ENCODE measurements around the gene OTOA.
"Not testable (repeated sequence)": the region's sequence is repeated elsewhere in the genome, so short reads cannot be mapped to it uniquely, and the experiment has no call there.

OTOA gene

GRCh38 chr16:21663889-21664647 lies at the start of gene OTOA:
Gene OTOA, plus strand, starts transcription at chr16:21663968. Its CDS starts 14,547 bp downstream, at chr16:21678515.
- no peak for DNase-seq

DNA sequence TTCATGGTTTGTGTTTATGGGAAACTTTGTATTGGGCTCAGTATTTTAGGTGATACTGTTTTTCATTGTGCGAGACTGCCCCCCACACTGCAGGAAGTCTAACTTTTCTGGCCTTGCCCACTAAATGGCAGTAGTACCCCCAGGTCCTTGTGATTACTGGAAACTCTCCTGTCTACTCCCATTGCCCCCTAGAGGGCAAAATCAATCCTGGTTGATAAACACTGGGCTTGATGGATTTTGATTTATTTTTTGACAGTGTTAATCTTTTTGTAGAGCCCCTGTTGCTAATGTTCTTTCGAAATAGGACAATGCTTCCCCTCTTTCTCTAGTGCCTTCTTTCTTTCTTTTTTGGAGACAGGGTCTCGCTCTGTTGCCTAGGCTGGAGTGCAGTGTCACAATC lies 48.9 kb upstream of the OTOA start:
- DNase-seq, result no peak

DNA sequence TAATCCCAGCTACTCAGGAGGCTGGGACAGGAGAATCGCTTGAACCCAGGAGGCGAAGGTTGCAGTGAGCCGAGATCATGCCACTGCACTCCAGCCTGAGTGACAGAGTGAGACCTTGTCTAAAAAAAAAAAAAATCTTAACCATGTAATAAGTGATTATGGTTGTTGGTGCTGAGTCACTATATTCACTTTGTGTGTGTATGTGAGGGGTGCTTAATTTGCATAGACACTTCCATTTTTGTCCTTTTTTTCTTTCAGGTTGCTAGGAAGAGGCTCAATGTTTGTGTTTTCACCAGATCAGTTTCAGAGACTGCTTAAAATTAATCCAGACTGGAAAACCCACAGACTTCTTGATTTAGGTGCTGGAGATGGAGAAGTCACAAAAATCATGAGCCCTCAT lies 46.2 kb upstream of the OTOA start:
- no peak for DNase-seq

DNA sequence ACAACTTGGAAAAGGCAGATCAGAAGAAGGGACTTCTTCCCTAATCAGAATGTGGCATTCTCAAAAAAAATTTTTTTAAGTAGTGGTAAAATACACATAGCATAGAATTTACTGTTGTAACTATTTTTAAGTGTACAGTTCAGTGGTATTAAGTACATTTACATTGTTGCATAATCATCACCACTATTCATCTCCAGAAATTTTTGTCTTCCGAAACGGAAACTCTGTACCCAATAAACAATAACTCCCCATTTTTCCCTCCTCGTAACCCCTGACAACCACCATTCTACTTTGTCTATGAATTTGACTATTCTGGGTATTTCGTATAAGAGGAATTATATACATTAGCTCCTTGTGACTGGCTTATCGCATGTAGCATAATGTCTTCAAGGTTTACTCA lies 45.5 kb upstream of the OTOA start:
- no peak for DNase-seq

GRCh38 chr16:21619765-21620425 lies 43.9 kb upstream of the OTOA start:
- no peak for DNase-seq

DNA sequence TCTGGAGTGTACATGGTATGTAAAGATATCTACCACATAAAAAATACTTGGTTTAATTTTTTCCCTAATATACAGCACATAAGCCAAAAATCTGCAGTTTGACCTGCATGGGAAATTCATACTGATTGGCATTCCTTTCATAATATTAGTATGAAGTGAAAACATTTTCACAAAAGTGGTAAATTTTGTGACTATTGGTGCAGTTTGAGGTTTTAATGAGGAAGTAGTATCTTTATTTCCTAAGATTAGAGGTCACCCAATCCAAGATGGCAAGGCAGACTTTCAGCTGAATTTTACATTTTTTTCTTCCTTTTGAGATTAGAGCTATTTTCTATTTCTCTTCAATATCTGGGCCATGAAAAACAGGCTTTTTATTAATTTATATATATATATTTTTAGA lies 43.2 kb upstream of the OTOA start:
- DNase-seq, result no peak

- no peak for DNase-seq
These were observed 41.2 kb upstream of the OTOA start for GRCh38 chr16:21622545-21622944.

- no peak for DNase-seq
These were observed 38.7 kb upstream of the OTOA start for GRCh38 chr16:21625026-21625425.

DNA sequence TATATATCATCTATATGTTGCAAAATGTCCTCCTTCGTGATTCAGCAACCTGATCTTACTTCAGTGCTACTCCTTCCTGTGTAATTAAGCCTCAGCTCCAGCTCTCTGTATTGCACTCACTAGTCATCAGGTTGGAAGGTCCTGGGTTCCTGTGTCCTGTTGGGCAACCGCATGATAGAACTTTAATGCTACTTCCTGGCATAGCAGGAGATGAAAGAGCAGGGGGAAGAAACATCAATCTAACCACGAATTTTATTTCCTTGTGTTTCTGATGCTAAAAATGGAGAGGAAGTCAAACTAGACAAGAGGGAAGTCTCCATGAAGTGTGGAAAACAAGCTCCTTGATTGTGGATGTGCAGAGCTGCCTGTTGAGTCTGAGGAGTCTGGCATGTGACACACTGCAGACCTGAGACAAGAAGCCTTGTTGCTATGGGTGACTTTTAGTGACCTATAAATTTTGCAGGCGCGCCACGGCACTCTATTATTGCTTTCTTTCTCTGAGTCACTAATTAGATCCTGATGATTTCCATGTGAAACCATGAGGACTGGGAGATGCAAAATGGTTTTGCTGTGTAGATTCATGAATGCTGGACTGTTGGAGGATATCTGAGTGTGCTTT lies 37.0 kb upstream of the OTOA start:
- no peak for DNase-seq

- no peak for DNase-seq
These were observed 35.5 kb upstream of the OTOA start for GRCh38 chr16:21628121-21628726.

- no peak for DNase-seq
These were observed 35.0 kb upstream of the OTOA start for GRCh38 chr16:21628772-21629171.

DNA sequence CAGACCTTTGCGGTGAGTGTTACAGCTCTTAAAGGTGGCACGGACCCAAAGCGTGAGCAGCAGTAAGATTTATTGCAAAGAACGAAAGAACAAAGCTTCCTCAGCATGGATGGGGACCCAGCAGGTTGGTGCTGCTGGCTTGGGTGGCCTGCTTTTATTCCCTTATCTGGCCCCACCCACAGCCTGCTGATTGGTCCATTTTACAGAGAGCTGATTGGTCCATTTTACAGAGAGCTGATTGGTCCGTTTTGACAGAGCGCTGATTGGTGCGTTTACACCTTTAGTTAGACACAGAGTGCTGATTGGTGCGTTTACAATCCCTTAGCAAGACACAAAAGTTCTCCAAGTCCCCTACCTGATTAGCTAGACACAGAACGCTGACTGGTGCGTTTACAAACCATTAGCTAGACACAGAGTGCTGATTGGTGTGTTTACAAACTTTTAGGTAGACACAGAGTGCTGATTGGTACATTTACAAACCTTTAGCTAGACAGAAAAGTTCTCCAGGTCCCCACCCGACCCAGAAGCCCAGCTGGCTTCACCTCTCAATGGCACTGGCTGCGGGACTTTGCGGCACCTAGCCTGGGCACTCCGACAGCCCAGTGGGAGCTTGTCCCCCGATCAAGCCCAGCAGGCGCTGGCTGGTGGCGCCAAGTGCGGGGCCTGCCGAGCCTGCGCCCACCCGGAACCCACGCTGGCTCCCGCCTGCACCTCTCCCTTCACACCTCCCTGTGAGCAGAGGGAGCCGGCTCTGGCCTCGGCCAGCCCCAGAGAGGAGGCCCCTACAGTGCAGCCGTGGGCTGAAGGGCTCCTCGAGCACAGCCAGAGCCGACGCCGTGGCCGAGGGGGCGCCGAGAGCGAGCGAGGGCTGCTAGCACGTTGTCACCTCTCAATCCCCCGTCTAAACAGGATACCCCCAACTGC lies 33.9 kb upstream of the OTOA start:
- DNase-seq, result not testable (repeated sequence)

GRCh38 chr16:21630866-21631265 lies 32.9 kb upstream of the OTOA start:
- not testable (repeated sequence) for DNase-seq

GRCh38 chr16:21631376-21631775 lies 32.4 kb upstream of the OTOA start:
- not testable (repeated sequence) for DNase-seq

- not testable (repeated sequence) for DNase-seq
These were observed 31.7 kb upstream of the OTOA start for GRCh38 chr16:21631951-21632575.

GRCh38 chr16:21634216-21634615 lies 29.6 kb upstream of the OTOA start:
- DNase-seq, result no peak

GRCh38 chr16:21635694-21636093 lies 28.1 kb upstream of the OTOA start:
- DNase-seq, result not testable (repeated sequence)

GRCh38 chr16:21637032-21637968 lies 26.5 kb upstream of the OTOA start:
- DNase-seq, result no peak

DNA sequence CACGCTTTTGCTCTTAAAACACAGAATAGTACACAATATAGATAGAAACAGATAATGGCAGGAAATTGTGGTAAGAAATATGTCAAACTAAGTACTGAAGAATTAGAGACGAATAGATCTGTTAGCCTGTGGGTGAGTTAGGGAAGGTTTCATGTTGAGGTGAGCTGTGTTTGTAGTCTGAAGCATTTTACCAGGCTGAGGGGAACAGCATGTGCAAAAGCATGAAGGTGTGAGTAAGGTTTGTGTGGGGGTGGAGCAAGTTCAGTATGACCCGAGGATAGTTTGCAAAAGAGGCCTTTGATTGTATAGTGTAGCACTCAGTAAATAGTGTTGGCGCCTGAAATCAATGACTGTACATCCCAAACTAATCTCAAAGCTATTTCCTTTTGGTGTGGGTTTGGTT lies 25.2 kb upstream of the OTOA start:
- DNase-seq, result no peak

- no peak for DNase-seq
These were observed 24.3 kb upstream of the OTOA start for GRCh38 chr16:21639493-21639892.

DNA sequence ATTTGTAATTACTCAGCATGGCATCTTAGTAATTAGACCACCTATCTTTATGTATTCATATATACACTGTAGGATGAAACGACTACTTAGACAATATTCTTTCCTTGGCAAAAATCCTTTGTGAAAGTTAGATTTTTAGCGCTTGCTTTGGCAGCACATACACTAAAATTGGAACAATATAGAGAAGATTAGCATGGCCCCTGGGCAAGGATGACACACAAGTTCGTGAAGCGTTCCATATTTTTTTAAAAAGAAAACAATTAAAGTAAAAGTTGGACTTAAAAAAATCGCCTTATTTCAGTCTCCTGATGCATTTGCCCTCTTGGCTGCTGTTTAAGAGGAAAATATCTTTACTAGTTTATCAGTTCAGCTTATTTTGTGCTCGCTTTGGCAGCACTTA lies 21.9 kb upstream of the OTOA start:
- no peak for DNase-seq
